Measurements from ENCODE around the gene FAM161B.
A peak's percentile ranks its signal among the peaks of the same experiment; 100 is the strongest.
"Not testable (repeated sequence)": the region's sequence is repeated elsewhere in the genome, so short reads cannot be mapped to it uniquely, and the experiment has no call there.

The FAM161B gene

DNA sequence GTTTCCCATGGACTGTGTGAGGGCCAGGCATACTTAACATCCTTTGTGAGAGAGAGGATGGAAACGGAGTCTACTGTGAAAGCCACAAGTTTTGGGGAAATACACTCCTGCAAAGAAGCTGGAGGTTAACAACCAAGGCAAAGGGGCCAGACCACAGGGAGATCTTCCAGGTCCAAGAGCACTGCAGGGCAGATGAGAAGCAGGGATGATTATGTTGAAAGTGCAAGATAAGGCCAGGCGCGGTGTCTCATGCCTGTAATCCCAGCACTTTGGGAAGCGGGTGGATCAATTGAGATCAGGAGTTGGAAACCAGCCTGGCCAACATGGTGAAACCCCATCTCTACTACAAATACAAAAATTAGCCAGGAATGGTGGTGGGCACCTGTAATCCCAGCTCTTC, 15.3 kb upstream of the FAM161B start:
- DNase-seq (ENCODE audit: low spot score): no peak
- Mint-ChIP-seq H3K4me3 (no peak overlapping the region), H3K9me3 (no peaks in the 10 kb centered on the region), H3K36me3 (ENCODE audit: low read depth) (peaks cover 23% of the 10 kb centered on the region), H3K27me3 (ENCODE audit: low read depth) (no peaks in the 10 kb centered on the region), H3K27ac (no peak overlapping the region), H3K4me1 (ENCODE audit: low read depth) (no peaks in the 10 kb centered on the region)

DNA sequence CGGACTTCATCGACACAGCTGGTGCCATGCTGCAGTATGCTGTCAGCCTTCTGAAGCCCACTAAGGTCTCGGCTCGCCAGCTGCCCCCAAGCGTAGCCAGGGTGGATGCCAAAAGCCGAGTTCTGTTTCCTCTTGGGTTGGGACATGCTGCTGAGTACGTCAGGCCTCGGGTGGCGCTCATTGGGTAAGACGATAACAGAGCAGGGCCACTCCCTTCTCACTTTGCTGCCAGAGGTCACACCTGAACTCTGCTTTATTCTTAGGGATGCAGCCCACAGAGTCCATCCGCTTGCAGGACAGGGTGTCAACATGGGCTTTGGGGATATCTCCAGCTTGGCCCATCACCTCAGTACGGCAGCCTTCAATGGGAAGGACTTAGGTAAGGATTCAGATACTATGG, 11.3 kb upstream of the FAM161B start:
- H3K27ac Mint-ChIP-seq: no peak overlapping the region
- peaks cover 30% of the 10 kb centered on the region for H3K36me3 Mint-ChIP-seq (ENCODE audit: low read depth)
- DNase-seq (ENCODE audit: low spot score): no peak
- H3K4me3 Mint-ChIP-seq: no peak overlapping the region
- H3K9me3 Mint-ChIP-seq: no peaks in the 10 kb centered on the region
- H3K4me1 Mint-ChIP-seq (ENCODE audit: low read depth): no peaks in the 10 kb centered on the region
- H3K27me3 Mint-ChIP-seq (ENCODE audit: low read depth): no peaks in the 10 kb centered on the region

DNA sequence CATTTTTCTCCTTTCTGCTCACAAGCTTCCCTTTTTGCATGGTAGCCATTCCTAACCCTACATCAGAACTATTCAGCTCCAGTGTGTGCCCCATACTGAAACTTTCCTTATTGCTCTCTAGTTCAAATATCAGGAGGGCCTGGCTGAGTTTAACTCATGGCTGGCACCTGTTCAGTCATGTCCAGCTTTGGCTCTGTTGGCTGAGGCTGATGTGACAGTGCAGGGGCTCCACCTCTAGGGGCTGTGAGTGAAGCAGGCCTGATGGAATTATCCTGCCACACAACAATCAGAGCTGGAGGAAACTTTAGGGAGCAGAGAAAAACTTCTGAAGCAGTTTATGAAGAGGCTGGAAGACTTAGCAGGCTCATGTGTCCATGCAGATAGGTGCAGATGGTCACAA, 8.7 kb upstream of the FAM161B start:
- H3K4me1 Mint-ChIP-seq (ENCODE audit: low read depth): no peaks in the 10 kb centered on the region
- peaks cover 32% of the 10 kb centered on the region for H3K36me3 Mint-ChIP-seq (ENCODE audit: low read depth)
- no peak overlapping the region for H3K4me3 Mint-ChIP-seq
- no peaks in the 10 kb centered on the region for H3K27me3 Mint-ChIP-seq (ENCODE audit: low read depth)
- no peak for DNase-seq (ENCODE audit: low spot score)
- H3K9me3 Mint-ChIP-seq: no peaks in the 10 kb centered on the region
- H3K27ac Mint-ChIP-seq: no peak overlapping the region

- H3K4me3 Mint-ChIP-seq: no peak overlapping the region
- no peak overlapping the region for H3K27ac Mint-ChIP-seq
Observed at GRCh38 chr14:73955674-73956073, 5.8 kb upstream of the FAM161B start.

DNA sequence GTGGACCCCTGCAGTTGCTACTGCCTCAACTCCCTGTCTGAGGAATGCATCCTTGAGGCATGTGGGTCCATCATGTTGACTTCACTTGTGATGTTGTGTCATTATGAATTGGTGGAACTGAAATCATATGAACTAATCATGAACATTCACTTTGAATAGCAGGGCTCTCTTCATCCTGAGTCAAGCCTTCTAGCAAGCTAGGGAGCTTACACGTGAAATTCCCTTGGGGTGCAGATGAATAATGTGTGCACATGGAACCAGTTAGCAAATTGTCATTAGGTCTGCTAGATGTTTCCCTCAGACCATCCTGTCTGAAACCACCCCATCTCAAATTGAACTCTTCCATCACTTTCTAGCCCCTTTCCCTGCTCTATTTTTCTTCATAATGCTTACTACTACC, 3.8 kb upstream of the FAM161B start:
- Mint-ChIP-seq H3K4me1 (ENCODE audit: low read depth) (peaks cover 14% of the 10 kb centered on the region), H3K9me3 (no peaks in the 10 kb centered on the region), H3K27me3 (ENCODE audit: low read depth) (no peaks in the 10 kb centered on the region), H3K4me3 (no peak overlapping the region), H3K36me3 (ENCODE audit: low read depth) (peaks cover 13% of the 10 kb centered on the region), H3K27ac (peak overlapping the region; percentile 32)
- DNase-seq (ENCODE audit: low spot score): no peak

More at GRCh38 chr14:73955674-73956073, 5.8 kb upstream of the FAM161B start:
- Mint-ChIP-seq H3K36me3 (ENCODE audit: low read depth) (peaks cover 20% of the 10 kb centered on the region), H3K9me3 (no peaks in the 10 kb centered on the region), H3K4me1 (ENCODE audit: low read depth) (peaks cover 11% of the 10 kb centered on the region), H3K27me3 (ENCODE audit: low read depth) (no peaks in the 10 kb centered on the region)
- DNase-seq (ENCODE audit: low spot score): no peak

DNA sequence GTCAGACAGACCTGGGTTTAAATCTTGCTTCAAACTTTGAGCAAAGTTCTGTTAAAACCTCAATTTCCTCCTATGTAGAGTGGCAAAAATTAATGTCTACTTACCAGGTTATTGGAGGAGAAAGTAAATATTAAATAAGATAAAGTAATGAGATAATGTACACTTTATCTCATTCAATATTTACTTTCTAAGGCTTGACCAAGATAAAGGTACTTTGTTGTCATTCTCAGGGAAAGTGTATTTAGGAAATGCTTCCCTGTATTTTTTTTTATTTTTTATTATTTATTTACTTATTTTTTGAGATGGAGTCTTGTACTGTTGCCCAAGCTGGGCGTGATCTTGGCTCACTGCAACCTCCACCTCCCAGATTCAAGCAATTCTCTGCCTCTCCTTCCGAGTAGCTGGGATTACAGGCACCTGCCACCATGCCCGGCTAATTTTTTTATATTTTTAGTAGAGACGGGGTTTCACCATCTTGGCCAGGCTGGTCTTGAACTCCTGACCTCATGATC, 4.7 kb downstream of the FAM161B start:
- H3K4me3 Mint-ChIP-seq: no peak overlapping the region
- H3K4me1 Mint-ChIP-seq (ENCODE audit: low read depth): peaks cover 4% of the 10 kb centered on the region
- DNase-seq (ENCODE audit: low spot score): no peak
- H3K36me3 Mint-ChIP-seq (ENCODE audit: low read depth): no peaks in the 10 kb centered on the region
- no peaks in the 10 kb centered on the region for H3K27me3 Mint-ChIP-seq (ENCODE audit: low read depth)
- H3K9me3 Mint-ChIP-seq: no peaks in the 10 kb centered on the region
- H3K27ac Mint-ChIP-seq: no peak overlapping the region

DNA sequence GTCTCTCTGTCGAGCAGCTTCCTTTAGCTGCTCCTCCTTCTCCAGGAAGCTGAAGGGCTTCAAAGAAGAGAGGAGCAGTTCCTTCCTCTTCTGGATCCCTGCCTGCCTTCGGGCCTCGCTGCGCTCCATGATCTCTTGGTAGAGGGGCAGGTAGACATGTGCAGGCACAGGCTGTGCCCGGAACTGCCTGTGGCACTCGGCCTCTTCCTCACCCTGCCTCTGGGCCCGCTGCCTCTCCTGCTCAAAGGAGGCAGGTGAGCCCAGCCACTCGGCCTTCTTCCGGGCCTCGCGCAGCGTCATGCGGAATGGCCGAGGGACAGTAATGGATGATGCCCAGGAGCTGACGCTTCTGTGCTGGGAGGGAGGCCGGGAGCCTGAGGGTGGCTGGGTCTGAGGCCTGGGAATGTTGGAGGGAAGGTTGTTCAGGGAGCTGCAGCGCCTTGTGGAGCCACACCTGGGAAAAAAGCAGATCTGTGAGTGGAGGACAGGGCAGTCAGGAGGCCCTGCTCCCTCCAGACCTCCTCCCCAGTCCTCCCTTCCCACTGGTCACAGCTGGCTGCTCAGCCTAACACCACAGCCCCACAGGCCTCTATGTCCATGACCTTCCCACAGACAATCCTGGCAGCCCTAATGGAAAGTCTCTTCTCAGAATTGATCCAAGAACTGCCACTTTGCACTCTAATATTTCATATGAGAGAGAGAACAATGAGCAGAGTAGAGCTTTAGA, 5.3 kb downstream of the FAM161B start:
- Mint-ChIP-seq H3K4me3 (no peak overlapping the region), H3K27ac (no peak overlapping the region), H3K27me3 (ENCODE audit: low read depth) (no peaks in the 10 kb centered on the region), H3K36me3 (ENCODE audit: low read depth) (no peaks in the 10 kb centered on the region), H3K4me1 (ENCODE audit: low read depth) (peaks cover under 1% of the 10 kb centered on the region), H3K9me3 (no peaks in the 10 kb centered on the region)
- no peak for DNase-seq (ENCODE audit: low spot score)

- no peak overlapping the region for H3K27ac Mint-ChIP-seq
- H3K9me3 Mint-ChIP-seq: no peaks in the 10 kb centered on the region
- H3K4me3 Mint-ChIP-seq: no peak overlapping the region
- no peaks in the 10 kb centered on the region for H3K27me3 Mint-ChIP-seq (ENCODE audit: low read depth)
- DNase-seq (ENCODE audit: low spot score): no peak
- no peaks in the 10 kb centered on the region for H3K4me1 Mint-ChIP-seq (ENCODE audit: low read depth)
- no peaks in the 10 kb centered on the region for H3K36me3 Mint-ChIP-seq (ENCODE audit: low read depth)
Observed at GRCh38 chr14:73943083-73943482, 6.8 kb downstream of the FAM161B start.

- Mint-ChIP-seq H3K4me3 (no peak overlapping the region), H3K27ac (no peak overlapping the region), H3K4me1 (ENCODE audit: low read depth) (no peaks in the 10 kb centered on the region), H3K36me3 (ENCODE audit: low read depth) (no peaks in the 10 kb centered on the region), H3K9me3 (no peaks in the 10 kb centered on the region), H3K27me3 (ENCODE audit: low read depth) (no peaks in the 10 kb centered on the region)
- no peak for DNase-seq (ENCODE audit: low spot score)
Observed at GRCh38 chr14:73942180-73942579, 7.7 kb downstream of the FAM161B start.

GRCh38 chr14:73937012-73937411, 12.9 kb downstream of the FAM161B start:
- Mint-ChIP-seq H3K27ac (no peak overlapping the region), H3K9me3 (no peaks in the 10 kb centered on the region), H3K4me3 (no peak overlapping the region), H3K4me1 (ENCODE audit: low read depth) (no peaks in the 10 kb centered on the region), H3K27me3 (ENCODE audit: low read depth) (no peaks in the 10 kb centered on the region), H3K36me3 (ENCODE audit: low read depth) (peaks cover 13% of the 10 kb centered on the region)
- DNase-seq (ENCODE audit: low spot score): no peak

DNA sequence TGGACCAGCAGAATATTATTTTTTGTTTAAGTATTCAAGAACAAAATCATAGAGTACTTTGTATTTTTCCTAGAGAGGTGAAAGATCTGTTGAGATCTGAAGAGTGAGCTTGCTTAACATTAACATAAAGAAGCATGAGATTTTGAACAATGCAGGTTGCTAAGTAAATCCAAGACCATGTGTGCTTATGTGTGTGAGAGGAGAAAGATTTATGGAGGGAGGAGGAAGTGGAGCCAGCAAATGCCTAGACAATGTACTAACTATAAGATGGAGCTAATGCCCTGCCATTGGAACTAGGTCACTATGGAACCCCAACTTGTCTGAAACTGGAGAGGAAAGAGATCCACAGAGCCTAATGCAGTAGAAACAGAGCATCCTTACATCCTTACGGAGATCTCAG, 13.3 kb downstream of the FAM161B start:
- Mint-ChIP-seq H3K9me3 (no peaks in the 10 kb centered on the region), H3K36me3 (ENCODE audit: low read depth) (peaks cover 17% of the 10 kb centered on the region), H3K27me3 (ENCODE audit: low read depth) (no peaks in the 10 kb centered on the region), H3K27ac (no peak overlapping the region), H3K4me1 (ENCODE audit: low read depth) (no peaks in the 10 kb centered on the region), H3K4me3 (no peak overlapping the region)
- DNase-seq (ENCODE audit: low spot score): no peak

GRCh38 chr14:73935666-73936065, 14.2 kb downstream of the FAM161B start:
- no peak overlapping the region for H3K27ac Mint-ChIP-seq
- no peak for DNase-seq (ENCODE audit: low spot score)
- no peaks in the 10 kb centered on the region for H3K9me3 Mint-ChIP-seq
- H3K27me3 Mint-ChIP-seq (ENCODE audit: low read depth): no peaks in the 10 kb centered on the region
- no peaks in the 10 kb centered on the region for H3K4me1 Mint-ChIP-seq (ENCODE audit: low read depth)
- no peak overlapping the region for H3K4me3 Mint-ChIP-seq
- H3K36me3 Mint-ChIP-seq (ENCODE audit: low read depth): peaks cover 24% of the 10 kb centered on the region

DNA sequence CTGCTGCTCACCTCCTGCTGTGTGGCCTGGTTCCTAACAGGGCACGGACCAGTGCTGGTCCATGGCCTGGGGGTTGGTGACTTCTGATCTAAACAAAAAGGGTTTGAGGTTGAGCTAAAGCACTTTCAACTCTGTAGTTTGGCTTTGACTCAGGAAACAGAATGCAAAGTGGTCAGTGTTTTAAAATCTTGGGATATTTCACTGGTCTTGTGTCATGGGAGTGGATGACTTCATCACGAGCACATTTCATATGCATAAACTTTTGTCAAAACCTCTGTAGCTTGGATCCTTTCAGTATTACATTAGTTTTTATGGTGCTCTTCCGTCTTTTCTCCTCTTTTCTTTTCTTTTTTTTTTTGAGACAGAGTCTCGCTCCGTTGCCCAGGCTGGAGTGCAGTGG, 25.6 kb downstream of the FAM161B start:
- no peaks in the 10 kb centered on the region for H3K4me1 Mint-ChIP-seq (ENCODE audit: low read depth)
- no peak overlapping the region for H3K4me3 Mint-ChIP-seq
- H3K27me3 Mint-ChIP-seq (ENCODE audit: low read depth): no peaks in the 10 kb centered on the region
- DNase-seq (ENCODE audit: low spot score): no peak
- no peak overlapping the region for H3K27ac Mint-ChIP-seq
- H3K9me3 Mint-ChIP-seq: no peaks in the 10 kb centered on the region
- H3K36me3 Mint-ChIP-seq (ENCODE audit: low read depth): peaks cover 57% of the 10 kb centered on the region

DNA sequence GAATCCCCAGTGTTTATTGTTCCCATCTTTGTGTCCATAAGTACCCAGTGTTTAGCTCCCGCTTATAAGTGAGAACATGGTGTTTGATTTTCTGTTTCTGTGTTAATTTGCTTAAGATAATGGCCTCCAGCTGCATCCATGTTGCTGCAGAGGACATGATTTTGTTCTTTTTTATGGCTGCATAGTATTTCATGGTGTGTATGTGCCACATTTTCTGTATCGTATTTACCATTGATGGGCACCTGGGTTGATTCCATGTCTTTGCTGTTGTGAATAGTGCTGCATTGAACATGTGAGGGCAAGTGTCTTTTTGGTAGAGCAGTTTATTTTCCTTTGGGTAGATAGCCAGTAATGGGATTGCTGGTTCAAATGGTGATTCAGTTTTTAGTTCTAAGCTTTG, 30.4 kb downstream of the FAM161B start:
- not testable (repeated sequence) for H3K4me3 Mint-ChIP-seq; DNase-seq (ENCODE audit: low spot score); H3K27ac Mint-ChIP-seq; H3K27me3 Mint-ChIP-seq (ENCODE audit: low read depth); H3K4me1 Mint-ChIP-seq (ENCODE audit: low read depth); H3K9me3 Mint-ChIP-seq
- peaks cover 45% of the 10 kb centered on the region for H3K36me3 Mint-ChIP-seq (ENCODE audit: low read depth)

DNA sequence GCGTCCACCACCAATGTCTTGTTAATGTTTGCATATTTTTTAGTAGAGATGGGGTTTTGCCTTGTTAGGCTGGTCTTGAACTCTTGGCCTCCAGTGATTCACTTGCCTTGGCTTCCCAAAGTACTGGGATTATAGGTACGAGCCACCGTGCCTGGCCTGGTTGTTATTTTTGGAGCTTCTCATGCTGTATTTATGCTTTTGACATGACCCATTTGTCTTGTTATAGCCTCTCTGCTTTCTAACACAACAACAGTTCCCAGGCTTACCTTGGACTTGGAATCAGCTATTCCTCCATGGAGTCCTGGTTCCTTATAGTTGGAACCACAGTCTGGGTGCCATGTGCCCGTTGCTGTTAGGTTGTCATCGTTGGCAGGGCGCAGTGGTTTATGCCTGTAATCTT, 33.6 kb downstream of the FAM161B start:
- Mint-ChIP-seq H3K27ac (no peak overlapping the region), H3K4me3 (no peak overlapping the region), H3K4me1 (ENCODE audit: low read depth) (peaks cover 4% of the 10 kb centered on the region), H3K36me3 (ENCODE audit: low read depth) (peaks cover 52% of the 10 kb centered on the region), H3K27me3 (ENCODE audit: low read depth) (no peaks in the 10 kb centered on the region), H3K9me3 (peaks cover 4% of the 10 kb centered on the region)
- DNase-seq (ENCODE audit: low spot score): no peak
